Natural killer cell (primary cell): ENCODE results near the gene KLHL11. TPM values are rescaled to one million over a fixed set of nuclear protein-coding genes. Genes with fewer than 3 reads are reported as not detected.
"Not testable (repeated sequence)": the region's sequence is repeated elsewhere in the genome, so short reads cannot be mapped to it uniquely, and the experiment has no call there.

Experiments used
- ATAC-seq, 3 donors: fragments of 150-1000 bp in 2 of 3; fragments of 200-7000 bp in 1 of 3; cut with Tn5 transposase; 1 replicate in 1 of 3; 2 replicates in 2 of 3; pipeline ENCODE4 v1.10.0; 2021; ENCODE audit warnings: mild to moderate bottlenecking in 2 of 3, moderate library complexity in 2 of 3
- DNase-seq, 2 donors: peaks; one replicate each; pipeline versions ENCODE4 v3.0.0 to v3.0.0-alpha.2; 2013 to 2021; ENCODE audit warnings: mixed read lengths in 1 of 2
- H3K27ac ChIP-seq: one replicate; pipeline ENCODE4 v1.5.1; 2013; ENCODE audit warnings: mild to moderate bottlenecking, low read length
- H3K27me3 ChIP-seq: one replicate; pipeline ENCODE4 v1.6.1; 2013; ENCODE audit warnings: low read length; ENCODE audit not compliant: control insufficient read depth, insufficient read depth
- H3K36me3 ChIP-seq: one replicate; pipeline ENCODE4 v1.6.1; 2013; ENCODE audit warnings: low read length; ENCODE audit not compliant: control insufficient read depth, insufficient read depth
- H3K4me1 ChIP-seq: one replicate; pipeline ENCODE4 v1.6.1; 2013; ENCODE audit warnings: low read length; ENCODE audit not compliant: control insufficient read depth, insufficient read depth
- H3K4me3 ChIP-seq: one replicate; pipeline ENCODE4 v1.5.1; 2013; ENCODE audit warnings: low read length
- H3K9me3 ChIP-seq: one replicate; pipeline ENCODE4 v1.6.1; 2013; ENCODE audit warnings: low read length; ENCODE audit not compliant: control insufficient read depth, insufficient read depth
- H3K27ac Mint-ChIP-seq, 2 donors: one replicate each; pipeline ENCODE4 v1.8.0; 2022; ENCODE audit warnings: mild to moderate bottlenecking in 2 of 2, mixed read lengths in 2 of 2, moderate library complexity in 1 of 2
- H3K27me3 Mint-ChIP-seq, 2 donors: one replicate each; pipeline ENCODE4 v1.8.0; 2022; ENCODE audit warnings: low read depth in 2 of 2, mixed read lengths in 2 of 2
- H3K36me3 Mint-ChIP-seq: one replicate; pipeline ENCODE4 v1.8.0; 2022; ENCODE audit warnings: mixed read lengths
- H3K4me1 Mint-ChIP-seq, 2 donors: one replicate each; pipeline ENCODE4 v1.8.0; 2022; ENCODE audit warnings: mixed read lengths in 2 of 2
- H3K4me3 Mint-ChIP-seq: one replicate; pipeline ENCODE4 v1.8.0; 2022; ENCODE audit warnings: mild to moderate bottlenecking, moderate library complexity, mixed read lengths
- H3K9me3 Mint-ChIP-seq, 2 donors: one replicate each; pipeline ENCODE4 v1.8.0; 2022; ENCODE audit warnings: mixed read lengths in 2 of 2
- CTCF ChIP-seq: fragments of 200-600 bp; IDR thresholded peaks from one replicate; pipeline ENCODE4 v1.8.0; 2022; ENCODE audit warnings: antibody characterized with exemption
- WGBS: methylation state at CpG from one replicate; pipeline ENCODE4 v1.1.7; 2013; ENCODE audit warnings: missing lambda C conversion rate; ENCODE audit not compliant: insufficient coverage; 5-methylcytosine and 5-hydroxymethylcytosine counted together
- intact Hi-C: fragments of 100-400 bp; cut with micrococcal nuclease; formaldehyde crosslinking; loops from one replicate; pipeline ENCODE4 v1.14.2; 2022
- total RNA-seq, 4 donors: library from RNA; stranded (reverse); fragments of 120-200 nt in 1 of 4; gene quantifications; one replicate each; pipeline versions ENCODE4 v1.2.3 to v1.2.4, GENCODE V29; 2013 to 2022

KLHL11 gene
- total RNA-seq, 3 donors from 2014 or later (not counting 1 experiment from before 2014, with no cell fraction given): 19.4 to 29.0 (median 28.2) TPM

GRCh38 chr17:41860254-41860931 is 4.8 kb downstream of the KLHL11 start:
- ATAC-seq (no peak), DNase-seq (no peak)
- H3K4me3 Mint-ChIP-seq: no peak overlapping the region
- no peaks in the 10 kb centered on the region for H3K27me3 ChIP-seq
- no peak for TF ChIP-seq CTCF
- no peaks in the 10 kb centered on the region for H3K36me3 ChIP-seq
- 96% methylated on average over 3 of the region's 3 CpGs for WGBS
- no peaks in the 10 kb centered on the region for H3K36me3 Mint-ChIP-seq
- H3K4me3 ChIP-seq: no peak overlapping the region
- no peak overlapping the region for H3K27ac Mint-ChIP-seq
- H3K27ac ChIP-seq: no peak overlapping the region
- intact Hi-C loops: no loop called here
- H3K9me3 Mint-ChIP-seq: no peaks in the 10 kb centered on the region
- H3K4me1 ChIP-seq: peaks cover 23% of the 10 kb centered on the region
- H3K27me3 Mint-ChIP-seq: no peaks in the 10 kb centered on the region
- peaks cover 16 to 31% of the 10 kb centered on the region in 2 donors for H3K4me1 Mint-ChIP-seq
- no peaks in the 10 kb centered on the region for H3K9me3 ChIP-seq

GRCh38 chr17:41851382-41851781 is 13.8 kb downstream of the KLHL11 start:
- H3K4me1 ChIP-seq, H3K27ac ChIP-seq, ATAC-seq, H3K9me3 Mint-ChIP-seq, DNase-seq, H3K27me3 ChIP-seq, H3K4me3 ChIP-seq, H3K4me3 Mint-ChIP-seq, H3K36me3 Mint-ChIP-seq, H3K9me3 ChIP-seq, H3K27ac Mint-ChIP-seq, H3K27me3 Mint-ChIP-seq, intact Hi-C loops: not testable (repeated sequence)
- peaks cover 15 to 21% of the 10 kb centered on the region in 2 donors for H3K4me1 Mint-ChIP-seq
- H3K36me3 ChIP-seq: peaks cover 24% of the 10 kb centered on the region
- WGBS: 88% methylated on average over 11 of the region's 14 CpGs

GRCh38 chr17:41849251-41849990 is 15.8 kb downstream of the KLHL11 start:
- H3K27ac ChIP-seq: no peak overlapping the region
- H3K4me3 ChIP-seq: no peak overlapping the region
- TF ChIP-seq CTCF: no peak
- H3K27ac Mint-ChIP-seq: no peak overlapping the region
- H3K9me3 Mint-ChIP-seq: no peaks in the 10 kb centered on the region
- DNase-seq: no peak
- H3K27me3 Mint-ChIP-seq: no peaks in the 10 kb centered on the region
- WGBS: 90% methylated on average over 1 of the region's 4 CpGs
- H3K4me1 Mint-ChIP-seq: peaks cover 13 to 26% of the 10 kb centered on the region in 2 donors
- no peaks in the 10 kb centered on the region for H3K36me3 Mint-ChIP-seq
- no peak for ATAC-seq
- no peaks in the 10 kb centered on the region for H3K9me3 ChIP-seq
- intact Hi-C loops: no loop called here
- no peak overlapping the region for H3K4me3 Mint-ChIP-seq
- H3K27me3 ChIP-seq: no peaks in the 10 kb centered on the region
- H3K36me3 ChIP-seq: peaks cover 18% of the 10 kb centered on the region
- H3K4me1 ChIP-seq: no peaks in the 10 kb centered on the region

- Mint-ChIP-seq H3K27me3 (no peaks in the 10 kb centered on the region), H3K4me1 (peaks cover 9 to 26% of the 10 kb centered on the region in 2 donors), H3K4me3 (no peak overlapping the region), H3K9me3 (no peaks in the 10 kb centered on the region), H3K36me3 (no peaks in the 10 kb centered on the region), H3K27ac (no peak overlapping the region)
- no peak overlapping the region for H3K27ac ChIP-seq
- no peaks in the 10 kb centered on the region for H3K4me1 ChIP-seq
- ATAC-seq (no peak), DNase-seq (no peak)
- TF ChIP-seq CTCF: no peak
- H3K4me3 ChIP-seq: no peak overlapping the region
- H3K27me3 ChIP-seq: no peaks in the 10 kb centered on the region
- WGBS: 98% methylated on average over 2 of the region's 4 CpGs
- peaks cover 11% of the 10 kb centered on the region for H3K36me3 ChIP-seq
- no peaks in the 10 kb centered on the region for H3K9me3 ChIP-seq
- intact Hi-C loops: no loop called here
Observed at GRCh38 chr17:41848788-41849187, 16.4 kb downstream of the KLHL11 start.
